ENCODE data around the gene UGT1A3.

The UGT1A3 gene

DNA sequence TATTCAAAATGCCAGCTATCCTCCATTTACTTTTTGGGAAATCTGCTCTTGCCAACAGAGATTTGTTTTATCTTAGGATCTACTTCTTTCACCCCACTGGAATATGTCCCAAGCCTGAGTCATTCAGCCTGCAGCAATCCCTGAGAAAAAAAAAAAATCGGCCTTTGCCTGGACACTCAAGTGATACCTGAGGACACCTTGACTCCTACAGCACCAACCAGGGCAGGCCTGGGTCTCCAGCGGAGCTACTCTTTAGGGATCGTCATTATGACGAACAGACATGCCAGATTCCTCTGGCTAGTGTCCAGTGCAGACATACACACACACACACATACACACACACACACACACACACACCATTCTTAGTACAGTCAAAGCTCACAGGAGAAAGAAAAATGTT lies 38.4 kb upstream of the UGT1A3 start:
- Histone ChIP-seq H3K9me2 (replicated peaks; ENCODE audit: low read depth, low read length) (no peaks in the 10 kb centered on the region), H3K4me3 (ENCODE audit: low read length, poor library complexity, severe bottlenecking) (no peak overlapping the region), H3K9me3 (ENCODE audit: insufficient read depth, low read depth, low read length) (no peaks in the 10 kb centered on the region), H3K36me3 (ENCODE audit: insufficient read depth, low read length) (no peaks in the 10 kb centered on the region), H3K27me3 (ENCODE audit: insufficient read depth, low read length, poor library complexity, severe bottlenecking) (no peaks in the 10 kb centered on the region), H3K79me2 (ENCODE audit: insufficient read depth, low read length) (no peaks in the 10 kb centered on the region), H3K4me2 (ENCODE audit: low read depth, low read length, poor library complexity, severe bottlenecking) (no peak overlapping the region), H3K4me1 (ENCODE audit: insufficient read depth, low read length, poor library complexity, severe bottlenecking) (no peaks in the 10 kb centered on the region), H3K9ac (ENCODE audit: low read depth, low read length, poor library complexity, severe bottlenecking) (no peak overlapping the region), H2AFZ (ENCODE audit: low read length) (no peak overlapping the region), H4K20me1 (ENCODE audit: insufficient read depth, low read length, poor library complexity, severe bottlenecking) (no peaks in the 10 kb centered on the region), H3F3A (ENCODE audit: low read depth) (no peaks in the 10 kb centered on the region)
- TF ChIP-seq CTCF (conservative IDR thresholded peaks at IDR 0.05; ENCODE audit: low read length) (no peak), EZH2phosphoT487 (IDR thresholded peaks at IDR 0.05; ENCODE audit: borderline replicate concordance) (no peak)

- Histone ChIP-seq H4K20me1 (ENCODE audit: insufficient read depth, low read length, poor library complexity, severe bottlenecking) (no peaks in the 10 kb centered on the region), H3K4me2 (ENCODE audit: low read depth, low read length, poor library complexity, severe bottlenecking) (no peak overlapping the region), H3K9me2 (replicated peaks; ENCODE audit: low read depth, low read length) (no peaks in the 10 kb centered on the region), H3K36me3 (ENCODE audit: insufficient read depth, low read length) (no peaks in the 10 kb centered on the region), H3K4me1 (ENCODE audit: insufficient read depth, low read length, poor library complexity, severe bottlenecking) (no peaks in the 10 kb centered on the region), H3K79me2 (ENCODE audit: insufficient read depth, low read length) (no peaks in the 10 kb centered on the region), H3F3A (ENCODE audit: low read depth) (no peaks in the 10 kb centered on the region), H3K4me3 (ENCODE audit: low read length, poor library complexity, severe bottlenecking) (no peak overlapping the region), H2AFZ (ENCODE audit: low read length) (no peak overlapping the region), H3K27me3 (ENCODE audit: insufficient read depth, low read length, poor library complexity, severe bottlenecking) (no peaks in the 10 kb centered on the region), H3K9me3 (ENCODE audit: insufficient read depth, low read depth, low read length) (no peaks in the 10 kb centered on the region), H3K9ac (ENCODE audit: low read depth, low read length, poor library complexity, severe bottlenecking) (no peak overlapping the region)
- TF ChIP-seq EZH2phosphoT487 (IDR thresholded peaks at IDR 0.05; ENCODE audit: borderline replicate concordance) (no peak), CTCF (conservative IDR thresholded peaks at IDR 0.05; ENCODE audit: low read length) (no peak)
These were observed 37.1 kb upstream of the UGT1A3 start for GRCh38 chr2:233691443-233692433.

GRCh38 chr2:233692648-233693047 lies 36.2 kb upstream of the UGT1A3 start, which contains the start of gene UGT1A6:
Gene UGT1A6, plus strand, starts transcription at chr2:233692890. Its CDS starts 115 bp downstream, at chr2:233693005.
- Histone ChIP-seq H3F3A (ENCODE audit: low read depth) (no peaks in the 10 kb centered on the region), H3K36me3 (ENCODE audit: insufficient read depth, low read length) (no peaks in the 10 kb centered on the region), H3K9ac (ENCODE audit: low read depth, low read length, poor library complexity, severe bottlenecking) (no peak within 1 kb of the TSS), H3K4me3 (ENCODE audit: low read length, poor library complexity, severe bottlenecking) (no peak within 1 kb of the TSS), H3K79me2 (ENCODE audit: insufficient read depth, low read length) (no peaks in the 10 kb centered on the region), H3K9me2 (replicated peaks; ENCODE audit: low read depth, low read length) (no peaks in the 10 kb centered on the region), H3K4me1 (ENCODE audit: insufficient read depth, low read length, poor library complexity, severe bottlenecking) (no peaks in the 10 kb centered on the region), H4K20me1 (ENCODE audit: insufficient read depth, low read length, poor library complexity, severe bottlenecking) (no peaks in the 10 kb centered on the region), H3K27me3 (ENCODE audit: insufficient read depth, low read length, poor library complexity, severe bottlenecking) (no peaks in the 10 kb centered on the region), H3K9me3 (ENCODE audit: insufficient read depth, low read depth, low read length) (no peaks in the 10 kb centered on the region), H3K4me2 (ENCODE audit: low read depth, low read length, poor library complexity, severe bottlenecking) (no peak within 1 kb of the TSS), H2AFZ (ENCODE audit: low read length) (no peak within 1 kb of the TSS)
- TF ChIP-seq CTCF (conservative IDR thresholded peaks at IDR 0.05; ENCODE audit: low read length), result no peak
- TF ChIP-seq EZH2phosphoT487 (IDR thresholded peaks at IDR 0.05; ENCODE audit: borderline replicate concordance), result no peak
